Activated T-helper 9 cell treated with anti-CD3 and anti-CD28 coated beads, Interleukin-2, amount 50 U/mL, for 16 hours (primary cell): ENCODE data around the gene ANGEL2.
"Not testable (repeated sequence)": the region's sequence is repeated elsewhere in the genome, so short reads cannot be mapped to it uniquely, and the experiment has no call there.

ENCODE experiments used
- DNase-seq: peaks from one replicate; pipeline ENCODE4 v3.0.0-alpha.2; 2020; ENCODE audit warnings: low read depth

ANGEL2 gene, protein sequence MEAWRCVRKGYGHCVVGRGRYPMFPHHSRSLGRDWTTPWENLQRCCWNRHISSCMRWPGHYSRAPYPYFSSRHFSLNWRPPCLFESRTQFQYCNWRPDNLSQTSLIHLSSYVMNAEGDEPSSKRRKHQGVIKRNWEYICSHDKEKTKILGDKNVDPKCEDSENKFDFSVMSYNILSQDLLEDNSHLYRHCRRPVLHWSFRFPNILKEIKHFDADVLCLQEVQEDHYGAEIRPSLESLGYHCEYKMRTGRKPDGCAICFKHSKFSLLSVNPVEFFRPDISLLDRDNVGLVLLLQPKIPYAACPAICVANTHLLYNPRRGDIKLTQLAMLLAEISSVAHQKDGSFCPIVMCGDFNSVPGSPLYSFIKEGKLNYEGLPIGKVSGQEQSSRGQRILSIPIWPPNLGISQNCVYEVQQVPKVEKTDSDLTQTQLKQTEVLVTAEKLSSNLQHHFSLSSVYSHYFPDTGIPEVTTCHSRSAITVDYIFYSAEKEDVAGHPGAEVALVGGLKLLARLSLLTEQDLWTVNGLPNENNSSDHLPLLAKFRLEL

DNA sequence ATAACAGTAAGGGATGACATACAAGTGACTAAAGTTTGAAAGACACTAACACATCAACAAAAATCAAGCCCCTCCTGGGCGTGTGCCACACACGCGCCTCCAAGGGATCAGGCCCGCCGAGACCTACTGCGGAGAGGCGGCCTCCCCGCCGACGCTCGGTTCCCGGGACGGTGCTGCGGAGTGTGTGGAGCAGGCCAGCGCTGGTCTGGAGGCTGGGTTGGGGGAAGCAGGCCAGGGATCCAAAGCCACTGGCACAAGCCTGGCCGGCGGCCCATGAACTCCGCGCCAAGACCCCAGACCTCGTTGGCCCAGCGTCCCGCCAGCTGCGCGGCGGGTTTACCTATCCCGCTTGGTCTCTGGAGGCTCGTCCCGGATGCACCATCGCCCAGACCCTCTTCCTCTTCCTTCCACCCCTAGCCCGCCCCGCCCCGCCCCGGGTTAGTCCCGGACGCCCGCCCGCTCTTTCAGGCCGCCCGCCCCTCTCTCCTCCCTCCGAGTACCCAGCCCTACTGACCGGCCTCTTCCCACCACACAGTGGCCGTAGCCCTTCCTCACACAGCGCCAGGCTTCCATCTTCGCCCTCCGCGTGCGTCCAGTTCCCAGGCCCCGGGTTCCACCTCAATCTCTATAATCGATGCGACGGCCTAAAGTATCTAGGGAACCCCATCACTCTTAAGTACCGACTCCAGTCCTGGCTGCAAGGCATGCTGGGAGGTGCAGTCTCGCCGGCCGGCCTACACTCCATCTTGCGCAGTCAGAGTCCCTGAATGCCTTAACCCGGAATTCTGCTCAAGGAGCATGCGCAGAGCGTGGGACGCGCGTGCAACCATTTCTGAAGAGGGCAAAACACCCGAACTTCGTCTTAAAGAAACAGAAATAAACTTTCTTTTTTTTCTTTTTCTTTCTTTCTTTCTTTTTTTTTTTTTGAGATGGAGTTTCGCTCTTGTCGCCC lies at the start of gene ANGEL2:
Gene ANGEL2, minus strand, starts transcription at position 769 of the 952 bp plus-strand sequence. Its CDS starts 196 bp downstream, at position 573.
- peak; percentile 92 for DNase-seq

DNA sequence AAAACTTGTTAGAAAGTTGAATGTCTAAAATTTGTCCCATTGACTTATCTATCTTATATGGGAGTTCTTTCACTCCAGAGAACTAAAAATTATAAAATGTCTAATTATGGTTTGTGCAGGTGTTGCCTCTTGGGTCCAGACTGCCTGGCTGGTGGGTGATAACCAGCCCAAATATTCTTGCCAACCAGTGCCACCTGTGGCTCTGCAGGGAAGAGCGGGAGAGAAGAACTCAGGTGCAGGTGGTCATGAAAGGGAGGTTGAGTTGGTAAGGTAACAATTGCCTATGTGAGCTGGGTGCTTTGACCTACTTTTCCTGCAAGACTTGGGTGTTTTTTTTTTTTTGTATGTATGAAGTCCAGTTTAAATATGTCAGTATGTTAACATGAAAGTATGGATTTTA lies 45.6 kb upstream of the ANGEL2 start:
- no peak for DNase-seq

DNA sequence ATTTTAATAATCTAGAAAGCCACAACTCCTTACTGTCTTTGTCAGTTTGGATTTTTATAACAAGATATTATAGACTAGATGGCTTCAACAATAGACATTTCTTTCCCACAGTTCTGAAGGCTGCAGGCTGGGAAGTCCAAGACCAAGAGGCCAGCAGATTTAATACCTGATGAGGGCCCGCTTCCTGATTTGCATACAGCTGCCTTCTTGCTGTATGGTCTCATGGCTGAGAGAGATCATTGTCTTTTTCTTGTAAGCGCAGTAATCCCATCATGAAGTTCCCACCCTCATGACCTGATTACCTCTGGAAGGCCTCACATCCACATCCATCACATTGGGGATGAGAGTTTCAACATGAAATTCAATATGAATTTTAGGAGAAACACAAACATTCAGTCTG lies 45.2 kb upstream of the ANGEL2 start:
- no peak for DNase-seq

DNA sequence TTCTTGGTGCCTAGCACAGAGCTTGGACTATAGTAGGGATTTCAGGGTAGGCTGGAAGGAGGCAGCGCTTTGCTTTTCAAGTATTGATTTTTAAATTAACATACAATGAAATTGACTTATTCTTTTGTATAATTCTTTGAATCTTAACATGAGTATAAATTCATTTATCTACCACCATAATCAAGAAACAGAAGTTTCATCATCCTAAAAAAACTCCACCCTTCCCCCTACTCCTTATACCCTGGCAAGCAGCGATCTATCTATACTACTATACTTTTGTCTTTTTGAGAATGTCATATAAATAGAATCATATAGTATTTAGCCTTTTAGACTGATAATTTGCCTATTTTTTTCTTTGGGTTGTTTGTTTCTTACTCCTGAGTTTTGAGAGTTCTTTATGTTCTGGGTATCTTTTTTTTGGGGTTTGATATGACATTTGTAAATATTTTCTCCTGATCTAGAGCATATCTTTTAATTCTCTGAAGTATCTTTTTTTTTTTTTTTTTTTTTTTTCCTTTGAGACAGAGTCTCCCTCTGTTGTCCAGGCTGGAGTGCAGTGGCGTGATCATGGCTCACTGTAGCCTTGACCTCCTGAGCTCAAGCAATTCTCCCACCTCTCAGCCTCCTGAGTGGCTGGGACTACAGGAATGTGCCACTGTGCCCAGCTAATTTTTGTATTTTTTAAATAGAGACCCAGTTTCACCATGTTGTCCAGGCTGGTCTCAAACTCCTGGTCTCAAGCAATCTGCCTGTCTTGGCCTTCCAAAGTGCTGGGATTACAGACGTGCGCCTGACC lies 41.8 kb upstream of the ANGEL2 start:
- DNase-seq = no peak

DNA sequence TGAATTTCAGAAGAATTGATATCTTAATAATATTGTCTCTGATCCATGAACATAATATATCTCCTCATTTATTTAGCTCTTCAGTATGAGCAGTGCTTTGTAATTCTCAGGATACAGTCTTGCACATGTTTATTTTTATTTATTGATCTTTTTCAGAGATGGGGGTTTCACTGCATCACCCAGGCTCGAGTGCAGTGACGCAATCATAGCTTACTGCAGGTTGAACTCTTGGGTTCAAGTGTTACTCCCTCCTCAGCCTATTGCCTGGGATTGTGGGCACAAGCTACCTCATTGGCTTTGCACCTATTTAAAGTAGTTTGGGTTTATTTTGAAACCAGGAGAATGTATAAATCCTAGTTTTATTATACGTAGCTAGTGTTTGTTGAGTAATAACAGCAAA lies 40.1 kb upstream of the ANGEL2 start:
- DNase-seq = no peak

DNA sequence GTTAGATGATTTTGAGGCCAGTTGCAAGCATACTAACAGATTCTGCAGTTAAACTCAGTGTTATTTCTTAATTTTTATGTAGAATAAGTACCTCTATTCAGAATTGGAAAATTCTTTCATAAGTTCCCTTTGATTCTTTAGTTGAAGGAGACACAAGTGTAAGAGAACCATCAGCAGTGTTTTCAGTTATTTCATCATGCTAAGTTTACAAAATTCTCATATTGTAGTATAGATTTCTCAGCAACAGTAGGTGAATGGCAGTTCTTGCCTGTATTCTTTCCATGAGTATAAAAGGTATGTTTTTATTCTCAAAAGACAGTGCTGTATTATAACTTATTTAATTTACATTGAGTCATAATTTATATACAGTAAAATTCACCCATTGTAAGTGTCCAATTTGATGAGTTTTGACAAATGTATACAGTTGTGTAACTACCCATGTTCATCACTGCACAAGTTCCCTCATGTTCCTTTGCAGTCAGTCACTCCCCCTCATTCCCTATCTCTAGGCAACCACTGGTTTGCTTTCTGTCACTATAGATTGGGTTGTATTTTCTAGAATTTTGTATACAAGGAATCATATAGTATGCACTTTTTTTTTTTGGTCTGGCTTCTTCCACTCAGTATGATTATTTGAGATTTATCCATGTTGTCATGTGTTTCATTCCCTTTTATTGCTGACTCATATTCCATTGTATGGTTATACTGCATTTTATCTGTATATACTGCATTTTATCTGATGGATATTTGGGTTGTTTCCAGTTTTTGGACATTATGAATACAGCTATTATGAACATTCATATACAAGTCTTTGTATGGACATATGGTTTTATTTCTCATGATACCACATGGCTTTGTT lies 39.3 kb upstream of the ANGEL2 start:
- no peak for DNase-seq

DNA sequence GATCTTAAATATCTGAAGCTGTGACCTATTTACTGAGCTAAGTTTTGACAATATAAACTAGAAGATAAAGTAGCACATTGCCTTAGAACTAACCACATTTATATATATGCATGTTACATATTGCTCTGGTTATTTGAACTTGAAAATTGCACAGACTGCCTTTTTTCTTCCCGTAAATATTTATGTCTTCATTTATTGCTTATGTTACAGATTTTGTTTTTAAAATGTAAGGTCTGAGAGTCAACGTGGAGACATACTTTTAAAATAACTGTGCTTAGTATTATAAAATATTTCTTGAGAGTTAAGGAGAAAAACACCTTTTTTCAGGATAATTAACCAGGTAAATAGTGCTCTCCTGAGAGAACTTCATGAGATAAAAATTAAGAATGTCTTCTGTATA lies 38.5 kb upstream of the ANGEL2 start:
- no peak for DNase-seq

DNA sequence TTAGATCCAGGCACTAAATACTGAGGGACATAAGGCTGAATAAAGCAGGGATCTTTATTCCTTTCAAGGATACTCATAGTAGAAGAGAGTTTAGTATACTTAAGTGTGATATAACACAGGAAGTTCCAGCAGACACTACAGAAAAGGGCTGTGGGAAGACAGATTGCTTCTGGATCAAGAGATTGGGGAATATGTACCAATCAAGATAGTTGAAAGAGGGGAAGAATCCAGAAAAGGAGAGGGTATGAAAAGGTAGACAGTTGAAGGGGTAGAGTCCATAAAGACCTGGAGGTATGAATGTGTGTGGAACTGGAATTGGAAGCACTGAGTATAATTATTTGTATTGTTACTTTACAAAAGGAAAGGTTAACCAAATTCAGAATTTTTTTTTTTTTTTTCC lies 37.8 kb upstream of the ANGEL2 start:
- no peak for DNase-seq

DNA sequence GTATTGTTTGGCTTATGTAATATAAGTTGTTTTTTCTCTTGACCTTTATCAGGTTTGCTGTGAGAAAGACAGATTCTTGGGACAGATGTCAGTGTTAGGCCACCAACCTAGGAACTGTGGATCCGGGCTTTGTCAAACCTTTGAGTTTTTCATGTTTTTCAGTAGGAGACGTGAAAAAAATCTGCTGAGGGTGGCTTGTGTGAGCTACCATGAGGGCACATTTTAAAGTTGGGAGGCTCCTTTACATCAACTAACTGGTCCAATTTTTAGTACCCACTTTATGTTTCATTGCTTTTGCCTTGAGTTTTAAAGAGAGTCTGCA lies 36.2 kb upstream of the ANGEL2 start:
- no peak for DNase-seq

DNA sequence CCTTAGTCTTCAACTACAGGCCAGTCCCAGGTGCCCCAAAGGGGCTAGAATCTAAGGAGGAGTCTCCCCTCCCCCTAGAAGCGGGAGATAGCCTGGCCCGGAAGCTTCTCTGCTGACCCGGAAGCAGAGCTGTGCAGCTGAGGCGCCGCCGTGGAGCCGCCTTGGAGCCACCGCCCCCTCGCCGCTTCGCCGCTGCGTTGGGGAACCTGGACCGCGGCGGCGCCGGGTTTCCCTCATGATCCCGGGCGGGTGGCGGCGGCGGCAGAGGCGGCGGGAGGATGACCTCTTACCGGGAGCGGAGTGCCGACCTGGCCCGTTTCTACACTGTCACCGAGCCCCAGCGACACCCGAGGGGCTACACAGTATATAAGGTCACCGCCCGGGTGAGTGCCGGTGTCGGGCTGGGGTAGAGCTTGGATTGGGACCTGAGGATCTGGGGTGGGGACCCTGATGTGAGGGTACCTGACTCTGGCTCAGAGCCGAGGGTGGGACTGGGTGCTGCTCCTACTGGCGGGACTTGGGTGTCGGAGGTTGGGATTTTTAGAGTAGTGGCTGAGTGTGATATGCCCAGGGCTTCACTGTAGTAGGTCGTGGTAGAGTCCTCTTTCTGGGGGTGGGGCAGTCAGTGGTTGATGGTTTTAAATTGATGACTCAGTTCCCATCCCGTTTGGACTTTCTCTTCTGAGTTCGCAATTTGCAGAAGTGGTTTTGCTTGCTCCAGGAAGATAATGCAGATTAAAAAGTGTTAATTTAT lies 35.6 kb upstream of the ANGEL2 start, which contains the start of gene RPS6KC1:
Gene RPS6KC1, plus strand, starts transcription at position 115 of the 754 bp plus-strand sequence. Its CDS starts 164 bp downstream, at position 279.
- DNase-seq = peak; percentile 77

DNA sequence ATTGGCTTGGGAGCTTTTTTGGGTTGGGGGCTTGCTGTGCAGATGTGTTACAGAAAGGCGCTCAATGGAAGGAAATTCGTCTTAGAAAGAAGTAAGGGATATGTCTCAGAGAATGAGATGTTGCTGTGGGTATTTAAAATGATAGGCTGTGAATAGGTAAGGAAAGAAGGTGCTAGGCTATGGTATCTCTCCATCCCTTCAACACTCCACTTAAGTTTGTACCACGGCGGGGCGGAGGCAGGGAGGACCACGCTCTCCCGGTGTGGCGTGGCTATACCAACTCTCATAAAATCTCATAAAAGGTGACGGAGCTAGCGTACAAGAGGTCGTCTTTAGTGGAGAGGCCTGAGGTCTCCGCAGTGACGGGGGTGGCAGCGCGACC lies 35.1 kb upstream of the ANGEL2 start:
- no peak for DNase-seq

DNA sequence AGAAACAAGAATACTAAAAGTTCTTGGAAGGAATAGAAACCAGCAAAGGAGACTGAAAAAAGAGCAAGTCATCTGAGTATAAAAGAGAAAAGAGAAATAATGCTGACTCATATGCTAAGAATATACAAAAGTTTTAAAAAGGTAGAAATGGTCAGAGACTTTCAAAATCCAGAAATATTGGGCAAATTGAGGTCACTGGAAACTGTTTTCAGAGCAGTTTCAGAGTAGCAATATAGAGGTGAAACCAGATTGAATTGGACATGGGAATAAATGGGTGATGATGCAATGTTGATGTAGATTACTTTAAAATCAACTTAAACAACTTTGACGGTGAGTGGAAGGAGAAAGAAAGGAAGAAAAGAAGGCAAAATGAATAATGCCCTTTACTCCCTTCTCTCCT lies 33.6 kb upstream of the ANGEL2 start:
- no peak for DNase-seq

DNA sequence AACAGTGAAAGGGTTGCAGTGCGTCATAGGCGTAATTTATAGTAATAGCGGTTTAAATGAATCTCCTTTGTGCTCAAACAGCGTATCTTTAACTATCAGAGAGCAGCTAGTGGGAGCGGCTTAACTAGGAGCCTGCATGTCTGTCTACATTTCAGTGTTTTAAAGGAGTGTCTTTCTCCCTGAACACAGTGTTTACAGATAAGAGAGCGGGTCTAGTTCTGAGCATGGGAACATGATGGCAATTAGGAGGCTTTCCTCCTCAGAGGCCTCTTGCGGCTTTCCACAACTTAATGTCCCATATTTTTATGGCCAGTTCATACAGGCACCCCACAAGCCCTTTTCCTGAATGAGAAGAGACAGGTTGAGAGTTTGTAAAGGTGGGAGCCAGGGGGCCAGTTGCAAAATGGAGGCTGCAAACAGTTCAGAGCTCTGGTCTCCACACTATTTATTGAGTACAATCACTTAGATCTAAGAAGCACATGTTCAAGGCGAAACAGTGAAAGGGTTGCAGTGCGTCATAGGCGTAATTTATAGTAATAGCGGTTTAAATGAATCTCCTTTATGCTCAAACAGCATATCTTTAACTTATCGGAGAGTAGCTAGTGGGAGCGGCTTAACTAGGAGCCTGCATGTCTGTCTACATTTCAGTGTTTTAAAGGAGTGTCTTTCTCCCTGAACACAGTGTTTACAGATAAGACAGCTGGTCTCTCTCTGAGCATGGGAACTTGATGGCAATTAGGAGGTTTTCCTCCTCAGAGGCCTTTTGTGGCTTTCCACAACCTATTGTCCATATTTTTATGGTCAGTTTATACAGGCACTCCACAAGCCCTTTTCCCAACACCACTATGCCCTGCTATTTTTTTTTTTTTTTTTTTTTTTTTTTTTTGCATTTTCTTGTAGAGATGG lies 29.9 kb upstream of the ANGEL2 start:
- DNase-seq = not testable (repeated sequence)

DNA sequence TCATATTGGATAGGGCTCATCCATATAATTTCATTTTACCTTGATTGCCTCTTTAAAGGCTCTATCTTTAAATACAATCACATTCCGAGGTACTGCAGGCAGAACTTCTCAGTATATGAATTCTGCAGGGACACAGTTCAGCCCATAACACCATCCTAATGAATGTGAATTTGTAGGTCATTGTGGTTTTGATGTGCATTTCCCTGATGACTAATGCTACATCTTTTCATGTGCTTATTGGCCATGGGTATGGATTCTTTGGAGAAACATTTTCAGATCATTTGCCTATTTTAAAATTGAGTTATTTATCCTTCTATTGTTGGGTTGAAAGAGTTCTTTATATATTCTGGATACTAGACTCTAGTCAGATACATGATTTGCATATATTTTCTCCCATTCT lies 25.8 kb upstream of the ANGEL2 start:
- no peak for DNase-seq

DNA sequence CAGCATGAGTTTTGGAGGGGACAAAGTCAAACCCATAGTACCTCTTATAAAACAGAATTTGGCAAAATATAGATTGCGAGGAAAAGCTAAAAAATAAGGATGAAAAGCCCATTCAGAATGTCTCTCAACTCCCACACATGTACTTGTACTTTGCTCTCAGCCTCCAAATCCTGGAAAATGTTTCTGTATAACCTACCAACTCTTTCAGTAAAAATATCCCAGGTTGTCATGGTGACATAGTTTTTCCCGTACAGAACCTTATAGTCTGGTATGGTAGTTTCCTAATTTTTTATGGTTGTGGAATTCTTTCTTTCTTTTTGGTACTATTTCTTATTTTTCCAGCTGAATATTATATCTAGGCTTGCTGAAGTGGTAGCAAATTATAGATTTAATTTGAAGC lies 19.9 kb upstream of the ANGEL2 start:
- DNase-seq = no peak

DNA sequence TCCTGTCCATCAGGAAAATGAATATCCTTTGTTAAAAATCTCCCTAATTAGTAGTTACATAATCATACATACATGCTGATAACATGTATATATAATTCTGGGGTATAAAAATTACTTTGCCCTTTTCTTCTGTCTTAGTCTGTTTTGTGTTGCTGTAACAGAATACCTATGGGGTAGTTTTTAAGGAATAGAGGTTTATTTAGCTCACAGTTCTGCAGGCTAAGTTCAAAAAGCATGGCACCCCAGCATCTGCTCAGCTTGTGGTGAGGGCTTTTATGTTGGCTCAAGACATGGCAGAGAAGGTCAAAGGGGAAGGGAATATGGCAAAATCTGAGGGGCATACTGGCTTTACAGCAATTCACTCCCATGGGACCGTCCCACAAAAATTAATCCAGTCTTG lies 19.0 kb upstream of the ANGEL2 start:
- no peak for DNase-seq

DNA sequence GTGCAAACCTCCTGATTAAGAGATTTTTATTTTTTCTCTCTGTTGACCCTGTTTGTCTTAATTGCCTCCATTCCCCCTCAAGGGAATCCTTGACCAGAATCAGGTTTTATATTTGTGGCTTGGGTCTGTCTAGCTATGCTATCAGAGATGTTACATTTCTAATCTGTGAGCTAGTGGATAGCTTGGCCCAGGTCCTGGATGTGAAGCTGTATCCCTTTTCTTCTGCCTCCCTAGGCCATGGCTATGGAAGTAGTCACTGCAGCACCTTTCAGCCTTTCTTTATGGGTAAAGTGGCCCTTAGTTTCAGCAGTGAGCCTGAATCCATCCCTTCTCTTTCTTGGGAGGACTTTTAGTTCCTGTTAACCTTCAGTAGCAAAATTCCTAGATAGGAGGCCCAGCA lies 17.0 kb upstream of the ANGEL2 start:
- DNase-seq = no peak

DNA sequence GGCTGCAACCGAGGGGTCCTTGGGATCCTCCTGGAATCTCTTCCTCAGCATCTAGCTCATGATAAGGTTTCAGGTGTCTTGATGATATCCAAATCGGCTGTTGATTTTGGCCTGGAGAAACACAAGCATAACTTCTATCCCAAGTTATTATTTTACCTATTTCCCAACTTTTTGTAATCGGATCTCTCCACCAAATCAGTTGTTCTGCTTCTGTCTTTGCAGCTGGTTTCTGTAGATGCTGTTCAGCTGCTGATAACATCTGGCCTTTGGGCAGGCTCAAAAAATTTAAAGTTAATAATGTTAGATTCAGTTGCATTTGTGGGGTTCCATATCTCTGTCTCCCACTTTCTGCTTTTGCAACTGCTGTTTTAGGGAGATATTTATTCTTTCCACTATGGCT lies 11.4 kb upstream of the ANGEL2 start:
- DNase-seq = not testable (repeated sequence)

DNA sequence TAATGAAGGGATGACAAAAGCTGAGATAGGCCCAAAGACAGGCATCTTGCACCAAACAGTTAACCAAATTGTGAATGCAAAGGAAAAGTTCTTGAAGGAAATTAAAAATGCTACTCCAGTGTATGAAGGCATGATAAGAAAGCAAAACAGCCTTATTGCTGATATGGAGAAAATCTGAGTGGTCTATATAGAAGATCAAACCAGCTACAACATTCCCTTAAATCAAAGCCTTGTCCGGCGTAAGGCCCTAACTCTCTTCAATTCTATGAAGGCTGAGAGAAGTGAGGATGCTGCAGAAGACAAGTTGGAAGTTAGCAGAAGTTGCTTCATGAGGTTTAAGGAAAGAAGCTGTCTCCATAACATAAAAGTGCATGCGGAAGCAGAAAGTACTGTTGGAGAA lies 4.3 kb upstream of the ANGEL2 start:
- DNase-seq = no peak
